ENCODE data around the gene CAMKV. TPM values are rescaled to one million over a fixed set of nuclear protein-coding genes. Genes with fewer than 3 reads are reported as not detected.
"Not testable (repeated sequence)": the region's sequence is repeated elsewhere in the genome, so short reads cannot be mapped to it uniquely, and the experiment has no call there.

The CAMKV gene
- total and polyA plus RNA-seq, 7 donors, result 0.09 TPM; not detected in 6

GRCh38 chr3:49906073-49906743 is 36.5 kb upstream of the CAMKV start:
- Histone ChIP-seq H3K4me1 (peaks cover 7% of the 10 kb centered on the region), H3K27ac (no peak overlapping the region), H3K27me3 (ENCODE audit: insufficient read depth in 3 of 3, low read length in 2 of 3) (no peaks in the 10 kb centered on the region), H3K36me3 (ENCODE audit: insufficient read depth in 1 of 2, low read depth in 1 of 2) (peaks cover 0 to 27% of the 10 kb centered on the region in 2 donors), H3K4me3 (peak overlapping the region; percentile 39), H3K9me3 (no peaks in the 10 kb centered on the region)
- TF ChIP-seq CTCF (IDR thresholded peaks at IDR 0.05), result peak; percentile 58
- intact Hi-C loops (cut with DNase I), result loop anchor here (5.0 kb wide), 2 partner anchors 104 to 204 kb away; partner anchors contain the start of gene INKA1 (in 2 of the 2)
- WGBS, 3 donors, result 19 to 21% (median 19%) methylated on average over 15 of the region's 15 CpGs
- peak; percentile 35 to 69 (median 51) for ATAC-seq
- DNase-seq, result peak in 1 of 2 donors; percentile 32

GRCh38 chr3:49904448-49904847 is 34.7 kb upstream of the CAMKV start:
- H3K9me3 ChIP-seq; intact Hi-C loops (cut with DNase I); DNase-seq; ATAC-seq; H3K36me3 ChIP-seq (ENCODE audit: insufficient read depth in 1 of 2, low read depth in 1 of 2); H3K4me3 ChIP-seq; H3K27me3 ChIP-seq (ENCODE audit: insufficient read depth in 3 of 3, low read length in 2 of 3): not testable (repeated sequence)
- Histone ChIP-seq H3K27ac (peak overlapping the region; percentile 5), H3K4me1 (peaks cover 12% of the 10 kb centered on the region)
- 93 to 98% (median 98%) methylated on average over 13 of the region's 13 CpGs for WGBS, 3 donors

GRCh38 chr3:49903451-49904424 is 34.0 kb upstream of the CAMKV start, which contains the start of gene MST1R:
Gene MST1R, minus strand, starts transcription at chr3:49903873. Its CDS starts 264 bp downstream, at chr3:49903609.
- DNase-seq, result peak; percentile 67 to 84
- Histone ChIP-seq H3K27me3 (ENCODE audit: insufficient read depth in 3 of 3, low read length in 2 of 3) (no peaks in the 10 kb centered on the region), H3K27ac (peak within 1 kb of the TSS; percentile 5), H3K9me3 (no peaks in the 10 kb centered on the region), H3K4me3 (peak within 1 kb of the TSS; percentile 59), H3K4me1 (peaks cover 12% of the 10 kb centered on the region), H3K36me3 (ENCODE audit: insufficient read depth in 1 of 2, low read depth in 1 of 2) (peaks cover 0 to 3% of the 10 kb centered on the region in 2 donors)
- TF ChIP-seq CTCF (IDR thresholded peaks at IDR 0.05), result no peak
- peak; percentile 49 to 68 (median 58) for ATAC-seq
- WGBS, 3 donors, result 36 to 43% (median 37%) methylated on average over 55 to 65 of the region's 65 CpGs
- intact Hi-C loops (cut with DNase I), result no loop called here

- DNase-seq (no peak), ATAC-seq (no peak)
- no peak for TF ChIP-seq CTCF (IDR thresholded peaks at IDR 0.05)
- H3K27ac ChIP-seq, result no peak overlapping the region
- H3K4me1 ChIP-seq, result peaks cover 12% of the 10 kb centered on the region
- peak overlapping the region; percentile 59 for H3K4me3 ChIP-seq
- intact Hi-C loops (cut with DNase I), result no loop called here
- no peaks in the 10 kb centered on the region for H3K27me3 ChIP-seq (ENCODE audit: insufficient read depth in 3 of 3, low read length in 2 of 3)
- no peaks in the 10 kb centered on the region for H3K9me3 ChIP-seq
- no peaks in the 10 kb centered on the region for H3K36me3 ChIP-seq (ENCODE audit: insufficient read depth in 1 of 2, low read depth in 1 of 2)
- WGBS, 3 donors, result 86 to 89% (median 87%) methylated on average over 43 to 44 of the region's 44 CpGs
Observed at GRCh38 chr3:49902511-49903345, 33.0 kb upstream of the CAMKV start.
